ENCODE results near the gene YY1AP1. TPM values are rescaled to one million over a fixed set of nuclear protein-coding genes. Genes with fewer than 3 reads are reported as not detected.
"Not testable (repeated sequence)": the region's sequence is repeated elsewhere in the genome, so short reads cannot be mapped to it uniquely, and the experiment has no call there.

The YY1AP1 gene
- total RNA-seq, 2 experiments from 2014 or later: 66.8 to 67.0 TPM

GRCh38 chr1:155678992-155679391, 9.6 kb downstream of the YY1AP1 start:
- H3K4me1 Mint-ChIP-seq: peaks cover 18% of the 10 kb centered on the region
- H3K4me3 Mint-ChIP-seq, H3K27me3 Mint-ChIP-seq, H3K9me3 Mint-ChIP-seq, H3K27ac Mint-ChIP-seq, DNase-seq: not testable (repeated sequence)
- H3K36me3 Mint-ChIP-seq: peaks cover 27% of the 10 kb centered on the region

- no peaks in the 10 kb centered on the region for H3K27me3 Mint-ChIP-seq
- H3K27ac Mint-ChIP-seq: no peak overlapping the region
- no peaks in the 10 kb centered on the region for H3K9me3 Mint-ChIP-seq
- peaks cover 21% of the 10 kb centered on the region for H3K36me3 Mint-ChIP-seq
- H3K4me1 Mint-ChIP-seq: peaks cover 12% of the 10 kb centered on the region
- DNase-seq: no peak
- H3K4me3 Mint-ChIP-seq: no peak overlapping the region
Measured at GRCh38 chr1:155678027-155678426, 10.5 kb downstream of the YY1AP1 start.

GRCh38 chr1:155673003-155673402, 15.6 kb downstream of the YY1AP1 start:
- peaks cover 18% of the 10 kb centered on the region for H3K36me3 Mint-ChIP-seq
- no peak for DNase-seq
- H3K27ac Mint-ChIP-seq: no peak overlapping the region
- no peaks in the 10 kb centered on the region for H3K9me3 Mint-ChIP-seq
- H3K27me3 Mint-ChIP-seq: no peaks in the 10 kb centered on the region
- no peaks in the 10 kb centered on the region for H3K4me1 Mint-ChIP-seq
- no peak overlapping the region for H3K4me3 Mint-ChIP-seq

GRCh38 chr1:155671750-155672149, 16.8 kb downstream of the YY1AP1 start:
- no peaks in the 10 kb centered on the region for H3K9me3 Mint-ChIP-seq
- no peak overlapping the region for H3K4me3 Mint-ChIP-seq
- peaks cover 15% of the 10 kb centered on the region for H3K36me3 Mint-ChIP-seq
- H3K27me3 Mint-ChIP-seq: no peaks in the 10 kb centered on the region
- no peak for DNase-seq
- no peaks in the 10 kb centered on the region for H3K4me1 Mint-ChIP-seq
- no peak overlapping the region for H3K27ac Mint-ChIP-seq

GRCh38 chr1:155669233-155670162, 19.1 kb downstream of the YY1AP1 start:
- no peaks in the 10 kb centered on the region for H3K27me3 Mint-ChIP-seq

GRCh38 chr1:155661239-155661638, 27.3 kb downstream of the YY1AP1 start:
- H3K27ac Mint-ChIP-seq, H3K27me3 Mint-ChIP-seq, H3K4me3 Mint-ChIP-seq, H3K9me3 Mint-ChIP-seq, DNase-seq, H3K4me1 Mint-ChIP-seq: not testable (repeated sequence)
- peaks cover 46% of the 10 kb centered on the region for H3K36me3 Mint-ChIP-seq

More at GRCh38 chr1:155669233-155670162, 19.1 kb downstream of the YY1AP1 start:
- no peak overlapping the region for H3K27ac Mint-ChIP-seq
- H3K4me1 Mint-ChIP-seq: no peaks in the 10 kb centered on the region
- H3K9me3 Mint-ChIP-seq: no peaks in the 10 kb centered on the region
- H3K4me3 Mint-ChIP-seq: no peak overlapping the region
- DNase-seq: no peak
- peaks cover 13% of the 10 kb centered on the region for H3K36me3 Mint-ChIP-seq

DNA sequence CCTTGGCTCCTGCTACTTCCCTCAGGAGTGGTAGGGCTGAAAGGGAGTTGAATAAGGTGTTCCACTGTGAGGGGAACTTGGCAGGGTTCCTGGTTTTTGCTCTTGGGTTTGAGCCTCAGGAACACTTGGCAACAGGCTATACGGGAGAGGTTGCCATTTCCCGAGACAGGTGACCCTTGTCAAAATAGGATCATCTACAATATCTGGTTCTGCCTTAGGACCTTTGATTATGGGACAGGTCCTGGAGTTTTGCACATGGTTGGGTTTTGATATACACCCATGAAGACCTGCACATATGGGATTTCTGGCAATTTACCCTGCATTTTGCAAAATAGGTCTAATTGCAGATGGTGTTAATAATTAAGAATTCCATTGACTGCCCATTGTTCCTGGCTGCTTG, 31.1 kb downstream of the YY1AP1 start:
- Mint-ChIP-seq H3K4me1 (no peaks in the 10 kb centered on the region), H3K27ac (no peak overlapping the region), H3K4me3 (no peak overlapping the region), H3K36me3 (peaks cover 36% of the 10 kb centered on the region), H3K27me3 (no peaks in the 10 kb centered on the region), H3K9me3 (peaks cover 1% of the 10 kb centered on the region)
- DNase-seq: no peak

GRCh38 chr1:155652951-155653350, 35.6 kb downstream of the YY1AP1 start:
- no peak overlapping the region for H3K4me3 Mint-ChIP-seq
- H3K27ac Mint-ChIP-seq: no peak overlapping the region
- H3K9me3 Mint-ChIP-seq: no peaks in the 10 kb centered on the region

GRCh38 chr1:155651861-155652661, 36.5 kb downstream of the YY1AP1 start:
- H3K27ac Mint-ChIP-seq: no peak overlapping the region
- no peaks in the 10 kb centered on the region for H3K27me3 Mint-ChIP-seq
- H3K36me3 Mint-ChIP-seq: no peaks in the 10 kb centered on the region
- H3K9me3 Mint-ChIP-seq: no peaks in the 10 kb centered on the region
- DNase-seq: no peak
- no peak overlapping the region for H3K4me3 Mint-ChIP-seq
- no peaks in the 10 kb centered on the region for H3K4me1 Mint-ChIP-seq

More at GRCh38 chr1:155652951-155653350, 35.6 kb downstream of the YY1AP1 start:
- Mint-ChIP-seq H3K4me1 (no peaks in the 10 kb centered on the region), H3K27me3 (no peaks in the 10 kb centered on the region), H3K36me3 (peaks cover 4% of the 10 kb centered on the region)
- DNase-seq: no peak

GRCh38 chr1:155650231-155650757, 38.3 kb downstream of the YY1AP1 start:
- Mint-ChIP-seq H3K36me3 (no peaks in the 10 kb centered on the region), H3K4me3 (no peak overlapping the region), H3K27ac (no peak overlapping the region), H3K9me3 (no peaks in the 10 kb centered on the region), H3K4me1 (no peaks in the 10 kb centered on the region), H3K27me3 (no peaks in the 10 kb centered on the region)
- DNase-seq: no peak

DNA sequence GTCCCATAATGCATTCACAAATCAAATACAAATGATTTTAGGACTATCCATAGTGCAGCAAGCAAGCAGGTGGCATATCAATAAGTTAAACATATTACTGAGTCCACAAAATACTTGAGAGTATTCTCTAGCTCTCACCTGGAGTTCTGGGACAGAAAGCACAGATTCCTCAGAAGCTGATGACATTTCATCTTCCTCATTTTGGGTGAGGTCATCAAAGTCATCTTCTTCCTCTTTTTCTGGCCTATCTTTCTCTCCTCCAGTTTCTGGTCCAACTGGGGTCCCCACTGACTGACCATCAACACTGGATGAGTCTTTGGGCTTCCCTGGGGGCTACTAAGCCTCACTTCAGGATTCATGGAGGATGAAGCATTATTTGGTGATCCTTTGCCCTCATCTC, 38.9 kb downstream of the YY1AP1 start:
- Mint-ChIP-seq H3K4me1 (no peaks in the 10 kb centered on the region), H3K4me3 (no peak overlapping the region), H3K9me3 (no peaks in the 10 kb centered on the region), H3K27ac (no peak overlapping the region), H3K27me3 (no peaks in the 10 kb centered on the region), H3K36me3 (no peaks in the 10 kb centered on the region)
- DNase-seq: no peak

DNA sequence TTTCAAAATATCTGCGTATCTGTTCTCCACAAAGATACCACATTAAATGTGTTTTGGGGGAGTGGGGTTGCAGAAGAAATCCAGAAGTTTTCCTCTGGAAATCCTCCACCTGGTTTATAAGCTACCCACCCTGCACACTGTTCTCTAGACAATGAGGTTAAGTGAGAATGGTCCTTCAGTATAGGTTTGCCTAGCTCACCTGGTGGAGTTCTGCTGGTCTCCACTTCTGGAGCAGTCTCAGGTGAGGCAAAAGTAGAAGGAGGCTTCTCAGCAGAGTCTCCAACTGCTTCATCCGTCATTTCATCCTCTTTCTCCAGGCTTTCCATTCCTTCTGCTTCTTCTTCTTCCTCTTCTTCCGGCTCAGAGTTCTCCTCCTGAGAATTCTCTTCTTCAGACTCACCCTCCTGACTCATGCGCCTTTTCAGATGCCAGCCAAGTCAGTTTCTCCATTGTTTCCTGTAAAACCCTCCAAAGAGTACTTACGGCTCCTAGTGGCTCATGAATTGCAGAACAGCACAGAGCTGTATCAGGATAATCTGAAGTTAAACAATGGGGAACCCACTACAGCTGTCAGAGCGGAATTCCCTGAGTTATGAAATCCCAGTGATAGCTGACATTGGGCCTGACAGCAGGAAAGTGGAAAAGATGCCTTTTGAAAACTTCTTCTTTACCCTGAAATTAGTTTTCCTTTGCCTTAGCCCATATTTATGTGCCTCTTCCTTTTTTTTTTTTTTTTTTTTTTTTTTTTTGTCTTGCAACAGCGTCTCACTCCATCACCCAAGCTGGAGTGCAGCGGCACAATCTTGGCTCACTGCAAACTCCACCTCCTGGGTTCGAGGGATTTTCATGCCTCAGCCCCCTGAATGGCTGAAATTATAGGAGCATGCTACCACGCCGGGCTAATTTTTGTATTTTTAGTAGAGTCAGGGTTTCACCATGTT, 40.1 kb downstream of the YY1AP1 start:
- Mint-ChIP-seq H3K27ac (no peak overlapping the region), H3K4me1 (no peaks in the 10 kb centered on the region), H3K36me3 (no peaks in the 10 kb centered on the region), H3K4me3 (no peak overlapping the region), H3K27me3 (no peaks in the 10 kb centered on the region), H3K9me3 (no peaks in the 10 kb centered on the region)
- DNase-seq: no peak

GRCh38 chr1:155646307-155646706, 42.3 kb downstream of the YY1AP1 start:
- H3K4me1 Mint-ChIP-seq: no peaks in the 10 kb centered on the region
- peaks cover 6% of the 10 kb centered on the region for H3K36me3 Mint-ChIP-seq
- no peak overlapping the region for H3K4me3 Mint-ChIP-seq
- H3K27me3 Mint-ChIP-seq: no peaks in the 10 kb centered on the region
- no peak for DNase-seq
- peaks cover 13% of the 10 kb centered on the region for H3K9me3 Mint-ChIP-seq
- no peak overlapping the region for H3K27ac Mint-ChIP-seq

DNA sequence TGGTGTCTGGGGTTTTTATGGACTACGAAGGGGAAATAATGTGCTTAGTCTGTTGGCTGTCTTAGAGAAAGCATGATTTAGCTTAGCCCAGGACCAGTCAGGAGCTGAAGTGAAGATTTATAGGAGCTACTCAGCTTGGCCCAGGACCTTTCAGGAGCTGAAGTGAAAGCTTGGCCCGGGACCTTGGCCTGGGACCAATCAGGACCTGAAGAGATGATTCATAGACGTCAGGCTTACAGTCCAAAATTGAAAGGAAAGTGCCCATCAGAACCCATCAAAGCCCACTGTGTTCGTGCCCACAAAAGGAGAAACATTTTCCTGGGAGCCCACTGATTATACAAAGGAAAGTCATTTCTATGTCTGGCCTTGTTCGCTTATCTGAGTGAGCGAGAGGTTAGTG, 42.9 kb downstream of the YY1AP1 start:
- H3K36me3 Mint-ChIP-seq: peaks cover 6% of the 10 kb centered on the region
- peaks cover 13% of the 10 kb centered on the region for H3K9me3 Mint-ChIP-seq

More for the DNA sequence above, 42.9 kb downstream of the YY1AP1 start:
- no peak overlapping the region for H3K27ac Mint-ChIP-seq
- no peak for DNase-seq
- H3K4me3 Mint-ChIP-seq: no peak overlapping the region
- no peaks in the 10 kb centered on the region for H3K27me3 Mint-ChIP-seq
- H3K4me1 Mint-ChIP-seq: no peaks in the 10 kb centered on the region
